ENCODE data around the gene ETHE1. TPM values are rescaled to one million over a fixed set of nuclear protein-coding genes. Genes with fewer than 3 reads are reported as not detected.
"Not testable (repeated sequence)": the region's sequence is repeated elsewhere in the genome, so short reads cannot be mapped to it uniquely, and the experiment has no call there.

Gene ETHE1
- total RNA-seq, 1 donor from 2014 or later = 183 TPM

- Histone ChIP-seq H3K4me3 (ENCODE audit: low read depth, low read length) (peak overlapping the region; percentile 85), H3K36me3 (ENCODE audit: control insufficient read depth, insufficient read depth, low read length) (peaks cover 4% of the 10 kb centered on the region), H3K27me3 (ENCODE audit: control insufficient read depth, insufficient read depth, low read length) (no peaks in the 10 kb centered on the region)
- TF ChIP-seq CTCF (IDR thresholded peaks at IDR 0.05; ENCODE audit: insufficient read depth, low read length, severe bottlenecking) = no peak
- DNase-seq (ENCODE audit: low read depth) (peak; percentile 77), FAIRE-seq (no peak)
Observed at GRCh38 chr19:43524922-43525835, 1.8 kb downstream of the ETHE1 start.

- not testable (repeated sequence) for H3K4me3 ChIP-seq (ENCODE audit: low read depth, low read length); FAIRE-seq
Observed at GRCh38 chr19:43523696-43524095, 3.3 kb downstream of the ETHE1 start.

GRCh38 chr19:43522929-43523328 lies 4.1 kb downstream of the ETHE1 start:
- Histone ChIP-seq H3K27me3 (ENCODE audit: control insufficient read depth, insufficient read depth, low read length) (no peaks in the 10 kb centered on the region), H3K4me3 (ENCODE audit: low read depth, low read length) (no peak overlapping the region), H3K36me3 (ENCODE audit: control insufficient read depth, insufficient read depth, low read length) (peaks cover 4% of the 10 kb centered on the region)
- no peak for FAIRE-seq
- no peak for TF ChIP-seq CTCF (IDR thresholded peaks at IDR 0.05; ENCODE audit: insufficient read depth, low read length, severe bottlenecking)
- no peak for DNase-seq (ENCODE audit: low read depth)

More at GRCh38 chr19:43523696-43524095, 3.3 kb downstream of the ETHE1 start:
- not testable (repeated sequence) for H3K36me3 ChIP-seq (ENCODE audit: control insufficient read depth, insufficient read depth, low read length); H3K27me3 ChIP-seq (ENCODE audit: control insufficient read depth, insufficient read depth, low read length); DNase-seq (ENCODE audit: low read depth)

- DNase-seq (ENCODE audit: low read depth) (peak; percentile 93), FAIRE-seq (peak; percentile 83)
- no peak overlapping the region for H3K4me3 ChIP-seq (ENCODE audit: low read depth, low read length)
- H3K36me3 ChIP-seq (ENCODE audit: control insufficient read depth, insufficient read depth, low read length) = peaks cover 4% of the 10 kb centered on the region
- no peaks in the 10 kb centered on the region for H3K27me3 ChIP-seq (ENCODE audit: control insufficient read depth, insufficient read depth, low read length)
- TF ChIP-seq CTCF (IDR thresholded peaks at IDR 0.05; ENCODE audit: insufficient read depth, low read length, severe bottlenecking) = peak; percentile 85
Observed at GRCh38 chr19:43519436-43520088, 7.4 kb downstream of the ETHE1 start.

- H3K4me3 ChIP-seq (ENCODE audit: low read depth, low read length) = no peak overlapping the region
- no peak for TF ChIP-seq CTCF (IDR thresholded peaks at IDR 0.05; ENCODE audit: insufficient read depth, low read length, severe bottlenecking)
- peaks cover 4% of the 10 kb centered on the region for H3K36me3 ChIP-seq (ENCODE audit: control insufficient read depth, insufficient read depth, low read length)
- DNase-seq (ENCODE audit: low read depth) = peak; percentile 55
- no peaks in the 10 kb centered on the region for H3K27me3 ChIP-seq (ENCODE audit: control insufficient read depth, insufficient read depth, low read length)
- no peak for FAIRE-seq
Observed at GRCh38 chr19:43518051-43518450, 8.9 kb downstream of the ETHE1 start.

DNA sequence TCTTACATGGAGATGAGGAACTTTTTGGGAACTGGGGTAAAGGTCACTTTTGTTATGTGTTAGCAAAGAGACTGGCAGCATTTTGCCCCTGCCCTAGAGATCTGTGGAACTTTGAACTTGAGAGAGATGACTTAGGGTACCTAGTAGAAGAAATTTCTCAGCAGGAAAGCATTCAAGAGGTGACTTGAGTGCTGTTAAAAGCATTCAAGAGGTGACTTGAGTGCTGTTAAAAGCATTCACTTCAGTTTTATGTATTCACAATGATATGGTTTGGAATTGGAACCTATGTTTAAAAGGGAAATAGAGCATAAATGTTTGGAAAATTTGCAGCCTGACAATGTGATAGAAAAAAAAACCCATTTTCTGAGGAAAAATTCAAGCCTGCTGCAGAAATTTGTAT lies 14.6 kb downstream of the ETHE1 start:
- DNase-seq (ENCODE audit: low read depth); H3K4me3 ChIP-seq (ENCODE audit: low read depth, low read length); FAIRE-seq; H3K27me3 ChIP-seq (ENCODE audit: control insufficient read depth, insufficient read depth, low read length): not testable (repeated sequence)
- H3K36me3 ChIP-seq (ENCODE audit: control insufficient read depth, insufficient read depth, low read length) = peaks cover 17% of the 10 kb centered on the region

Data from bronchial epithelial cell (primary cell).